NCI-H1092 (cell line): ENCODE measurements around the gene IGFN1.

ENCODE experiments used
- DNase-seq: peaks from one replicate; lab custom pipeline; 2025; lab: John Stamatoyannopoulos, UW

Gene IGFN1

GRCh38 chr1:201163707-201164106, 26.9 kb upstream of the IGFN1 start:
- DNase-seq, result no peak

GRCh38 chr1:201164645-201165044, 26.0 kb upstream of the IGFN1 start:
- no peak for DNase-seq

GRCh38 chr1:201167041-201167991, 23.3 kb upstream of the IGFN1 start:
- peak; percentile 51 for DNase-seq

- no peak for DNase-seq
Measured at GRCh38 chr1:201169203-201169602, 21.4 kb upstream of the IGFN1 start.

- DNase-seq, result no peak
Measured at GRCh38 chr1:201169971-201170532, 20.6 kb upstream of the IGFN1 start.

GRCh38 chr1:201170533-201171062, 20.0 kb upstream of the IGFN1 start:
- DNase-seq, result peak; percentile 91

GRCh38 chr1:201171063-201172036, 19.3 kb upstream of the IGFN1 start:
- DNase-seq, result peak; percentile 80

- DNase-seq, result no peak
Measured at GRCh38 chr1:201172326-201172725, 18.3 kb upstream of the IGFN1 start.

- DNase-seq, result no peak
Measured at GRCh38 chr1:201172999-201173610, 17.5 kb upstream of the IGFN1 start.

GRCh38 chr1:201173736-201174135, 16.9 kb upstream of the IGFN1 start:
- DNase-seq, result no peak

- no peak for DNase-seq
Measured at GRCh38 chr1:201175820-201176500, 14.7 kb upstream of the IGFN1 start.

GRCh38 chr1:201176940-201177339, 13.7 kb upstream of the IGFN1 start:
- DNase-seq, result no peak

- no peak for DNase-seq
Measured at GRCh38 chr1:201178718-201179117, 11.9 kb upstream of the IGFN1 start.

- DNase-seq, result no peak
Measured at GRCh38 chr1:201180141-201180540, 10.5 kb upstream of the IGFN1 start.

- DNase-seq, result no peak
Measured at GRCh38 chr1:201180901-201181300, 9.7 kb upstream of the IGFN1 start.

GRCh38 chr1:201181323-201181722, 9.3 kb upstream of the IGFN1 start:
- DNase-seq, result no peak

- no peak for DNase-seq
Measured at GRCh38 chr1:201181726-201182125, 8.9 kb upstream of the IGFN1 start.

GRCh38 chr1:201183209-201183608, 7.4 kb upstream of the IGFN1 start:
- DNase-seq, result no peak

GRCh38 chr1:201183753-201184152, 6.9 kb upstream of the IGFN1 start:
- DNase-seq, result no peak

- DNase-seq, result peak; percentile 45
Measured at GRCh38 chr1:201184307-201185122, 6.1 kb upstream of the IGFN1 start.
